Measurements from ENCODE around the gene DGKB.

DNA sequence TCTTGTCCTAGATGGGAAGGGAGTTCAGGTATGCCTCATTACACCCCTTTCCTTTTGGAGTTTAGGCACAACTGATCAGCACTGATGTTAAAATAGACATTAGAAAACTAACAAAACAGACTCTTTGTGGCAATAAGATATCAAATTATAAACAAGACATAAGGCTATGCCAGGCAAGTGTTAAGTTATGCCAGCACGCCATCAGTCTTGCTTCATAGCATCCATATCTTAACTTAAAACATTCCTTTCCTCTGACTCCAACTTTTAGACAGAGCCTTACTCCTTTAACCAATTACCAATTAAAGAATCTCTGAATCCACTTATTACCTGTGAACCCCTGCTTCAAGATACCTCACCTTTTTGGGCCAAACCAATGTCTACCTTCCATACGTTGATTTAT, 786.9 kb downstream of the DGKB start:
- TF ChIP-seq CTCF (IDR thresholded peaks at IDR 0.05), result no peak
- no peak for TF ChIP-seq EZH2 (IDR thresholded peaks at IDR 0.05)
